8988T (cell line): Measurements from ENCODE around the gene BSPRY.
"Not testable (repeated sequence)": the region's sequence is repeated elsewhere in the genome, so short reads cannot be mapped to it uniquely, and the experiment has no call there.

Source experiments
- DNase-seq: peaks from one replicate; pipeline ENCODE4 v3.0.0; 2011

The BSPRY gene

DNA sequence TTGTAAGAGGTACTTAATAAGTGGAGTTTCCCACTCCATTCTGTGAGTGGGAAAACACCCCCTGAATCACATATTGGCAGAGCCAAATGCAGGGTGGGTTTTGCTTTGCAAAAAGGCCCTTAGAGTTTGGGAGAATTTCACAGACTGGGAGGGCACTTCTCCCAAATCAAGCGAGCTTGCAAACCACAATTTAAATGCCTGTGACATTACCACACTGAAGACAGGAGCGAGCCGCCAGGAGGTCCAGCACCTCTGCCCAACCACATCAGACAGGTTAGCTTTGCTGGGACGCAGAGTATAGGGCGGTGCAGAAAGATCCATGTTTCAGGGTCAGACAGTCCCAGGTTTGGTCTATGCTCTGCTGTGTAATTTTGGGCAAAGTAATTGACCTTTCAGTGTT lies 49.5 kb downstream of the BSPRY start:
- no peak for DNase-seq

DNA sequence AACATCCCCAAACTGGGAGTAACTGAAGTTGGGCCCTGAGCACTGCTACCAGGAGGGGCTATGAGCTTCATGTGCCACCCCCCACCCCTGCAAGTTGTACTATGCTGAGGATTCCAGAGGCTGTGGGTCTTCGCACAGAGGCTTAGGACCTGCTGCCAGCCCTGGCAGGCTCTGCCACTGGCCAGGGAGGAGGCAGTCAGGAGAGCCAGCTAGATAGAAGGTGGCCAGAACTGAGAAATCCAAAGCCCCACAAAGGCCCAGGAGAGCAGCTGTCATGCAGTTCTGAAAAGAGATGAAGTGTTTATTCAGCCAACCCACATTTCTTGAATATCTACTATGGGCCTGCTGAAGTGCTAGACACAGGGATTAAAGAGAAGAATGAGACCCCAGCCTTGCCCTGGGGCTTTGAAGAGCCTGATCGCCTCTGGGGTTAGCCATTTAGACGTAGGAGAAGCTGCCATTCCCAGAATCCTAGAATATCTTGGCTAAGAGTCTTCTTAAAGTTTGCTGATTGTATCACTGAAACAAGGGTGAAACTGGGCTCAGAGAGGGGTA lies 50.4 kb downstream of the BSPRY start:
- no peak for DNase-seq

DNA sequence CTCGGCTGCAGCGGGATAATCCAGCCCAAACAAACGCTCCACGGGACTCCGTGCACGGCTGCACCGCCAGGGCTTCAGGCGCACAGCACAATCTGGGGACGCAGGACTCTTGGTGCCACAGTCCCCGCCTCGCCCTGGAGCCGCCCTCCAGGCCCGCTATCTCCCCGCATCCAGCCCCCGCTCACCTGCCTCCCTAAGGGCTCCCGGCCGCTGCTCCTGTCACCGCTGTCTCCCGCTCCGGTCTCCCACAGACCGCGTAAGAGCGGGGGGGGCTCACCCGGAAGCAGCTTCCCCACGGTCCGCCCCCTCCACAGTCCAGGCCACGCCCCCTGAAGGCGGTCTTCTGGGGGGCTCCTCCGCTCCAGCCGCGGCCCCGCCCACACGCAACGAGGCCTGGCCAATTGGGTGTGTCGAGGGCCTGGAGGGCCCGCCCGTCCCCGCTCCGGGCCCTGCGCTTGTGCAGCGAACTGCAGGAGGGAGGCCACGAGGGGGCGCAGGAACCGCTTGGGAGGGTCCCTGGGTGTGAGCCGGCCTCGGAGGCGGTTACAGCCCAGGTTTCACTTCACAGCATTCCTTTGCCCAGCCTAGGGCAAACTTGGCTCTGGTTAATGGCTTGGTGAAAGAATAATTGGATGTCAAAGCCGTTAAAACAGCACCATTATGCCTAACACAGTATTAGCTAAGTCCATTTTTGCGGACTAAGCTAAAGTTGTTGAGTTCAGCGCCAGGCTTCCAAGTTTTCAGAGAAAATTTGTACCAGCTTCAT lies 51.9 kb downstream of the BSPRY start, which contains the start of gene ALAD:
Gene ALAD (minus strand): TSS at position 258 of the 766 bp plus-strand sequence. CDS start 7,725 bp downstream, outside the sequence.
- DNase-seq: peak; percentile 89

DNA sequence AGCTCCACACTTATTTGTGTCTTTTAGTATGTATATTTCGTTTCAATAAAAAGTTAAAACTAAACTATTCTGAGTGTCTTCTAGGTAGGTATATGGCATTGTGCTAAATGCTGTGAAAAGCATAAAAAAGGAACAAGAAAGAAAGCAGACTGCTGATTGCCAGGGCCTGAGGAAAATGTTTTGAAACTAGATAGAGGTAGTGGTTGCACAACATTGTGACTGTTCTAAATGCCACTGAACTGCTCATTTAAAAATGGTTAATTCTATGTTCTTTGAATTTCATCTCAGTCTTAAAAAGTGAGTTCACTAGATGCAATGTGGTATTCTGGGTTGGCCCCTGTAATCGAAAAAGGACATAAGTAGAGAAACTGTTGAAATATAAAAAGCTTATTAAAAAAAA lies 54.3 kb downstream of the BSPRY start:
- no peak for DNase-seq

DNA sequence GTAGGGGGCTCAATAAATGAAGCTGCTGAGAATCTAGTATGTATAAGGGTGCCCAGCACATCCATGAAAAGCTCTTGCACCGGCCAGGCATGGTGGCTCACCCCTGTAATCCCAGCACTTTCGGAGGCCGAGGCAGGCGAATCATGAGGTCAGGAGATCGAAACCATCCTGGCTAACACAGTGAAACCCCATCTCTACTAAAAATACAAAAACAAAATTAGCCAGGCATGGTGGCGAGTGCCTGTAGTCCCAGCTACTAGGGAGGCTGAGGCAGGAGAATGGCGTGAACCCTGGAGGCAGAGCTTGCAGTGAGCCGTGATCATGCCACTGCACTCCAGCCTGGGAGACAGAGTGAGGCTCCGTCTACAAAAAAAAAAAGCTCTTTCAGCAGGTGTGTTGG lies 57.0 kb downstream of the BSPRY start:
- DNase-seq: not testable (repeated sequence)

DNA sequence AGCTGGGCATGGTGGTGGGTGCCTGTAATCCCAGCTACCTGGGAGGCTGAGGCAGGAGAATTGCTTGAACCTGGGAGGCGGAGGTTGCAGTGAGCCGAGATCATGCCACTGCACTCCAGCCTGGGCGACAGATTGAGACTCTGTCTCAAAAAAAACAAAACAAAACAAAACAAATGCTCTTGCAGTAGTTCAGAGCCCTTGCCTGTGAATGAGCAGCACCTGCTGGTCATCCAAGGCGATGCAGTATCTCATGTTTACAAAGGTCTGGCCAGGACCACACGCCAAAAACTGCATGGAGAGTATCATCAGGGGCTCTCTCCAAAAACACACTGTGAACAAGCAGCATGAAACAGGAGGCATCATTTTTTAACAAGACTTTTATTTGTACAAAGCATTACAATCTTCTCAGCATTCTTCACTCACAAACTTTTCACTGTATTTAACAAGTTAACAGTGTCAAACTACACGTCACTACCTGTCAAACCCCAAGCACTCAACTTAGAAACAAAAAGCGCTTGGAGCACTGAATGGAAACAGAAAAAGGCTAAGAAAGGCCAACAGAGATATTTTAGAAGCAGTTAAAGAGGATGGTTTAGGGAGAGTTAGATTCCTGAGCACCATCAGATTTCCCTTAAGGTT lies 57.7 kb downstream of the BSPRY start:
- not testable (repeated sequence) for DNase-seq

DNA sequence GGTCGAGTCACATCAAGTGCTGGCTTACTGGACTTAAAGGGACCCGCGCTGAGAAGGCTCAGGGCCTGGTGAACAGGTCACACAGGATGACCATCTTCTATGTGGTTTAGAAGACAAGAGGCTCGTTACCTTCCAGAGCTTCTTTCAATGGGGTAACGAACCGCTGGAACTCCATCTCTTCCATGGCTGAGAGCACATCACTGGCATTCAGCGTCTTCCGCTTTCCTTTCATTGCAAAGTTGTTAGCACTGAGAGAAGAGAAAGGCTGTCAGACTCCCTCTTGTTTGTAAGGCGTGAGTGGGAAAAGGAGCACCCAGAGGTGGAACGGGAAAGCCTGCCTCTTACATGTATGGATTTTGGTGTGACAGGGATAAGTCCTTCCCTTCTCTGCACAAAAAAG lies 60.1 kb downstream of the BSPRY start:
- no peak for DNase-seq

DNA sequence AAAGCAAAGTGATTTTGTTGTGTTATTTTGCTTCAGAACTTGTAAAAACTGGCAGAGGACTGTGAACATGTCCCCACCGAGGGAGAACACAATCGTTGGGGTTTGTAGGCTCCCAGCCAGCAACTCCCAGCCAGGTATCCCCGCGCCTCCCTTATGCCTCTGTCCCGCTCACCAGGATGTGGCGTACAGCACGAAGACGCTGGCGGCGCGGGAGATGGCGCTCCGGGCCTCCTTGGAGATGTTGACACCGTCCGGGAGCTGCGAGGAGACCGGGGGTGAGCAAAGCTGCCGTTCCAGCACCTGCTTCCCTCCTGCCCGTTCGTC lies 60.5 kb downstream of the BSPRY start:
- DNase-seq: no peak

DNA sequence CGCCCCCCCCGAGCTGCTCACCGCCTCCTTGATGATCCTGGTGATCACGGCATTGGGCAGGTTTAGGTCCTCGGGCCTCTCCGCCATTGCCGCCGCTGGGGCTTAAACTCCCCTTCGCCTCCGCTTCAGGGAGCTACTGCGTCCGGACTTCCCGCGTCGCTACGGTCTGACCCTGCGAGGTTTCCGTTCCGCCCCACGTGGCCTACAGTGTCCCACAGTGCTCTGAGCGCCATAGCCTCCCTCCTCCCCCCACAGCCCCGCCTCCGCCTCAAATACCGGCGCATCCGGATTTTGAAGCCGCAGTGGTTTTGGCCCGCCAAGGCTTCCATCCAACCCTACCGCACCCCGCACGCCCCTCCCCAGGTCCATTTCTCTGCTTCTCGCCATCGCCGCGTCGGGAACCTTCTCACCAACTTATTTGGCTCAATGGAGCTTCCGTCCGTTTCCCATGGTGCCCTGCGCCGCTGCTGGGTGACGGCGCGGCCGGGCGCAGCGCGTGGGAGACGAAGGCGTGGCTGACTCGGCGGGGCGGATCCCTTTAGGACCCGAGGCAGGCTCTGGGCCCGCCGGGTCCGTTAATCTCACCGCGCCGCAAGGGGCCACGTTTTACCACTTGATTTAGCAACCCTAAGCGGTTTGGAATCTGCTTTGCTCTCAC lies 61.0 kb downstream of the BSPRY start, which contains the start of the genes C9orf43 and POLE3:
Gene C9orf43 (plus strand): TSS at position 541 of the 658 bp plus-strand sequence. CDS start 2,747 bp downstream, outside the sequence.
Gene POLE3 (minus strand): TSS at position 469 of the 658 bp plus-strand sequence. CDS start 382 bp downstream, at position 87.
- DNase-seq: peak; percentile 79

DNA sequence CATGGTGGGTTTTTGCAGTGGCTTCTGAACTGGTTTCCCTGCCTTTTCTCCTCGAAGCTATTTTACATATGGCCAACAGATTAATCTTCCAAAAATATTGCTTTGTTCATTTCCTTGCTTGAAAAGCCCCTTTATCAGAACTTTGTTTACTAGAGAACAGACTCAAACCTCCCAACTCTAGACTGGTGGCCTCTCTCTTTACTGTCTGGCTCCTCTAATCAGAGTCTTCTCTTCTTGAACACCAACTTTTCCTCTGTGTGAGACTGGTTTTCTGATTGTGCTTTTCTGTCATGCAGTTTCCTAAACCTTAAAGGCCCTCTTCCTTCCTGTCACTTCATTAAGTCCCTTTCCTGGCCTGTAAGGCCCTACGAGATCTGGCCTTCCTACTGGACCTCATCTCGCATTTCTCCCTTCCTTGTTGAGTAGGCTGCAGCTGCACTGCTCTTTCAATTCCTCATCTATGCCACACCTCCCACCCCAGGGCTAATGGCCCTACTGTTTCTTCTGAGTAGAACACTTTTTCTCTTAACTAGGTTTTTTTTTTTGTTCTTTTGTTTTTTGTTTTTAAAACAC lies 66.9 kb downstream of the BSPRY start:
- DNase-seq: no peak

DNA sequence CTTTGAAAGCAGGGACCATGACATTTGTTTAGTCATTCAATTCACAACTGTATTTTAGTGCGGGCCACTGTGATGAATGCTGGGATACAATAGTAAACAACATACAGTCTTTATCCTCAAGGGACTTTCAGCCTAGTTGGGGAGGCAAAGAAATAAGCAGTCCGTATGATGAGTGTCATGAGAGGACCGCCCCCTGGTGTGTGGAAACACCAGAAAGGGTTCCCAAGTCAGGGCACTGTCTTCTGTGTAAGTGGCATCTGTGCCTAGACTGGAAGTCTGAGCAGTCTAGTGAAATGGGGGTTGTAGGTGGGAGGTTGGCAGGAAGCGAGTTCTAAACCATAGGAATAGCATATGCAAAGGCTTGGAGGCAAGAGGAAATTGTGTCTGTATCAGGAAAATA lies 68.0 kb downstream of the BSPRY start:
- no peak for DNase-seq
